Mammary microvascular endothelial cell (primary cell): ENCODE data around the gene CACNB2. TPM values are rescaled to one million over a fixed set of nuclear protein-coding genes. Genes with fewer than 3 reads are reported as not detected.

ENCODE experiments used
- total RNA-seq: library from RNA; depleted of rRNA; stranded (reverse); fragments of >200 nt; gene quantifications from 2 replicates; pipeline ENCODE4 v1.2.3, GENCODE V29; 2015

Gene CACNB2
- not detected in 2 replicates for total RNA-seq

DNA sequence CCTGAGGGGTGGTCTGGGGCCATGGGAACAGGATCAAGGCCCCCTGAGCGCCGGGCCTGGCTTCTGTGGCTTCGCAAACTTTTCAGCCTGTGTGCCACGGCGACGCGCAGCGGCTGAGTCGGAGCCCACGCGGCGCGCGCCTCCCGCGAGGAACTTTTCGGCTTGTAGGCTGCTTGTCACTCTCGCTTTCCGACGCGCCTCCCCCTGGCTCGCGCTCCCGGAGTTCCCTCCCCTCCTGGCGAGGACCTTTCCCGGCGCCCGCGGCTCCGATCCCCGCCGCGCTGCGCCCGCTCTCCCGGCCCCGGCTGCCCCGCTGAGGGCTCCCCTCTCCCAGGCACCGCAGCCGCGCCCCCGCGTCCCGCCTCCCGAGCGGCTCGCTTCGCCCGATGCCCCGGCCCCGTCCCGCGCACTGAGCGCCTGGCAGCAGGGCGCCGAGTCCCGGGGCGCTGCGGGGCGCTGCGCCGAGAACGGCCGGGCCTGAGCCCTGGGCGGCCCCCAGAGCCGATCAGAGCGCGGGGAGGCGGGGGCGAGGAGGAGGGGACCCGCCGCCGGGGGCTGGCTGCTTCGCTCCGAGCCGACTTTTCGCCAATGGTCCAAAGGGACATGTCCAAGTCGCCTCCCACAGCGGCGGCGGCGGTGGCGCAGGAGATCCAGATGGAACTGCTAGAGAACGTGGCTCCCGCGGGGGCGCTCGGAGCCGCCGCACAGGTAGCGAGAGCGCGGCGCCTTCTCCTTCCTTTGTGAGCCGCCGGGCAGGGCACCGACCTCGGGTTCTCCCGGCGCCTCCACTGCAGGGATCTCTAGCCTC, at the start of gene CACNB2:
CACNB2 (plus strand) TSS at position 276 of the 808 bp plus-strand sequence.

Other genes starting within 250 kb of the CACNB2 start
- not detected in 2 replicates for gene SLC39A12, start 188.5 kb upstream of the CACNB2 start, total RNA-seq